Mesothelial cell of epicardium (in vitro differentiated cells): ENCODE data around the gene CCDC148. TPM values are rescaled to one million over a fixed set of nuclear protein-coding genes. Genes with fewer than 3 reads are reported as not detected.
"Not testable (repeated sequence)": the region's sequence is repeated elsewhere in the genome, so short reads cannot be mapped to it uniquely, and the experiment has no call there.

Experiments used
- DNase-seq, 2 experiments: peaks; one replicate each; pipeline ENCODE4 v3.0.0; 2021; ENCODE audit warnings: low spot score in 2 of 2; ENCODE audit not compliant: unreplicated experiment in 2 of 2
- H3K27ac Mint-ChIP-seq: 2 replicates; pipeline ENCODE4 v1.8.0; 2021; ENCODE audit warnings: mixed read lengths
- H3K27me3 Mint-ChIP-seq: 2 replicates; pipeline ENCODE4 v1.8.0; 2021; ENCODE audit warnings: low read depth, mixed read lengths
- H3K36me3 Mint-ChIP-seq: 2 replicates; pipeline ENCODE4 v1.8.0; 2021; ENCODE audit warnings: mixed read lengths
- H3K4me1 Mint-ChIP-seq: 2 replicates; pipeline ENCODE4 v1.8.0; 2021; ENCODE audit warnings: mixed read lengths
- H3K4me3 Mint-ChIP-seq: 2 replicates; pipeline ENCODE4 v1.8.0; 2021; ENCODE audit warnings: mild to moderate bottlenecking, moderate library complexity, mixed read lengths
- H3K9me3 Mint-ChIP-seq: 2 replicates; pipeline ENCODE4 v1.8.0; 2021; ENCODE audit warnings: mixed read lengths
- total RNA-seq: library from RNA; stranded (reverse); gene quantifications from 3 replicates; pipeline ENCODE4 v1.2.1, GENCODE V29; 2021
- TF ChIP-seq, protein P1 (sequence below): fragments of 200-600 bp; sonication (generic); IDR thresholded peaks from one replicate; pipeline ENCODE4 v1.5.0; 2021; ENCODE audit warnings: antibody characterized with exemption; ENCODE audit not compliant: unreplicated experiment

CCDC148 gene
- total RNA-seq, 1 donor from 2014 or later = 3.1 TPM

DNA sequence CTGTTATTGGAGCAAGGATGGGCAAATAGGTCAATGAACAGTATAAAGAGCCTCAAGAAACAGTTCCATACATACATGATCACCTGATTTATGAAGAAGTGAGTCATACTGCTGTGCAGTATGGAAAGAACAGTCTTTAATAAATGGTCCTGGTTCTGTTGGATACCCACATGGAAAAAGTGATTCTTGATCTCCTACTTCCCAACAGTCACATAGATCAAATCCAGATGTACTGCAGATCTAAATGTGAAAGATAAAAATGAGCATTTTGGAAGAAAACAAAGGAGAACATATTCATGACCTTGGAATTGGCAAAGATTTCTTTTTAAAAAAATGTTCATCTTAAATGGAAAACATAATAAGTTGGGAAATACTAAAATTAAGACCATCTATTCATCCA lies 75.8 kb downstream of the CCDC148 start:
- Mint-ChIP-seq H3K4me1 (peaks cover 6% of the 10 kb centered on the region), H3K27me3 (no peaks in the 10 kb centered on the region)

GRCh38 chr2:158378926-158379325 lies 77.6 kb downstream of the CCDC148 start:
- H3K9me3 Mint-ChIP-seq = peaks cover 19% of the 10 kb centered on the region
- TF ChIP-seq, protein P1, sequence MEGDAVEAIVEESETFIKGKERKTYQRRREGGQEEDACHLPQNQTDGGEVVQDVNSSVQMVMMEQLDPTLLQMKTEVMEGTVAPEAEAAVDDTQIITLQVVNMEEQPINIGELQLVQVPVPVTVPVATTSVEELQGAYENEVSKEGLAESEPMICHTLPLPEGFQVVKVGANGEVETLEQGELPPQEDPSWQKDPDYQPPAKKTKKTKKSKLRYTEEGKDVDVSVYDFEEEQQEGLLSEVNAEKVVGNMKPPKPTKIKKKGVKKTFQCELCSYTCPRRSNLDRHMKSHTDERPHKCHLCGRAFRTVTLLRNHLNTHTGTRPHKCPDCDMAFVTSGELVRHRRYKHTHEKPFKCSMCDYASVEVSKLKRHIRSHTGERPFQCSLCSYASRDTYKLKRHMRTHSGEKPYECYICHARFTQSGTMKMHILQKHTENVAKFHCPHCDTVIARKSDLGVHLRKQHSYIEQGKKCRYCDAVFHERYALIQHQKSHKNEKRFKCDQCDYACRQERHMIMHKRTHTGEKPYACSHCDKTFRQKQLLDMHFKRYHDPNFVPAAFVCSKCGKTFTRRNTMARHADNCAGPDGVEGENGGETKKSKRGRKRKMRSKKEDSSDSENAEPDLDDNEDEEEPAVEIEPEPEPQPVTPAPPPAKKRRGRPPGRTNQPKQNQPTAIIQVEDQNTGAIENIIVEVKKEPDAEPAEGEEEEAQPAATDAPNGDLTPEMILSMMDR = no peak
- H3K27me3 Mint-ChIP-seq = no peaks in the 10 kb centered on the region
- H3K4me3 Mint-ChIP-seq = no peak overlapping the region
- H3K27ac Mint-ChIP-seq = no peak overlapping the region
- H3K36me3 Mint-ChIP-seq = no peaks in the 10 kb centered on the region
- peaks cover 6% of the 10 kb centered on the region for H3K4me1 Mint-ChIP-seq
- no peak for DNase-seq

More for the DNA sequence above, 75.8 kb downstream of the CCDC148 start:
- Mint-ChIP-seq H3K9me3 (peaks cover 19% of the 10 kb centered on the region), H3K27ac (no peak overlapping the region), H3K4me3 (no peak overlapping the region), H3K36me3 (no peaks in the 10 kb centered on the region)
- no peak for DNase-seq
- TF ChIP-seq, protein P1 = no peak

- Mint-ChIP-seq H3K4me3 (no peak overlapping the region), H3K9me3 (peaks cover 34% of the 10 kb centered on the region), H3K36me3 (peaks cover 3% of the 10 kb centered on the region), H3K27ac (no peak overlapping the region), H3K4me1 (no peaks in the 10 kb centered on the region), H3K27me3 (no peaks in the 10 kb centered on the region)
- no peak for DNase-seq
- TF ChIP-seq, protein P1 = no peak
These were observed 90.2 kb downstream of the CCDC148 start for GRCh38 chr2:158366342-158366741.

- TF ChIP-seq, protein P1 = no peak
- Mint-ChIP-seq H3K4me3 (no peak overlapping the region), H3K36me3 (peaks cover under 1% of the 10 kb centered on the region), H3K9me3 (peaks cover 42% of the 10 kb centered on the region), H3K4me1 (no peaks in the 10 kb centered on the region), H3K27me3 (no peaks in the 10 kb centered on the region), H3K27ac (no peak overlapping the region)
- DNase-seq = no peak
These were observed 96.7 kb downstream of the CCDC148 start for GRCh38 chr2:158359846-158360245.

- Mint-ChIP-seq H3K9me3 (peaks cover 23% of the 10 kb centered on the region), H3K36me3 (no peaks in the 10 kb centered on the region), H3K27ac (no peak overlapping the region), H3K4me3 (no peak overlapping the region), H3K27me3 (no peaks in the 10 kb centered on the region), H3K4me1 (no peaks in the 10 kb centered on the region)
- TF ChIP-seq, protein P1 = no peak
- no peak for DNase-seq
These were observed 98.9 kb downstream of the CCDC148 start for GRCh38 chr2:158357699-158358098.

GRCh38 chr2:158357122-158357521 lies 99.4 kb downstream of the CCDC148 start:
- TF ChIP-seq, protein P1 = no peak
- no peaks in the 10 kb centered on the region for H3K4me1 Mint-ChIP-seq
- peaks cover 19% of the 10 kb centered on the region for H3K9me3 Mint-ChIP-seq
- H3K36me3 Mint-ChIP-seq = peaks cover 2% of the 10 kb centered on the region
- no peak overlapping the region for H3K27ac Mint-ChIP-seq
- H3K27me3 Mint-ChIP-seq = no peaks in the 10 kb centered on the region
- DNase-seq = no peak
- no peak overlapping the region for H3K4me3 Mint-ChIP-seq

DNA sequence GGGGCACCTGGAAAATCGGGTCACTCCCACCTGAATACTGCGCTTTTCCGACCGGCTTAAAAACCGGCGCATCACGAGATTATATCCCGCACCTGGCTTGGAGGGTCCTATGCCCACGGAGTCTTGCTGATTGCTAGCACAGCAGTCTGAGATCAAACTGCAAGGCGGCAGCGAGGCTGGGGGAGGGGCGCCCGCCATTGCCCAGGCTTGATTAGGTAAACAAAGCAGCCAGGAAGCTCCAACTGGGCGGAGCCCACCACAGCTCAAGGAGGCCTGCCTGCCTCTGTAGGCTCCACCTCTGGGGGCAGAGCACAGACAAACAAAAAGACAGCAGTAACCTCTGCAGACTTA lies 105.1 kb downstream of the CCDC148 start:
- H3K27me3 Mint-ChIP-seq, H3K4me3 Mint-ChIP-seq, H3K9me3 Mint-ChIP-seq: not testable (repeated sequence)

DNA sequence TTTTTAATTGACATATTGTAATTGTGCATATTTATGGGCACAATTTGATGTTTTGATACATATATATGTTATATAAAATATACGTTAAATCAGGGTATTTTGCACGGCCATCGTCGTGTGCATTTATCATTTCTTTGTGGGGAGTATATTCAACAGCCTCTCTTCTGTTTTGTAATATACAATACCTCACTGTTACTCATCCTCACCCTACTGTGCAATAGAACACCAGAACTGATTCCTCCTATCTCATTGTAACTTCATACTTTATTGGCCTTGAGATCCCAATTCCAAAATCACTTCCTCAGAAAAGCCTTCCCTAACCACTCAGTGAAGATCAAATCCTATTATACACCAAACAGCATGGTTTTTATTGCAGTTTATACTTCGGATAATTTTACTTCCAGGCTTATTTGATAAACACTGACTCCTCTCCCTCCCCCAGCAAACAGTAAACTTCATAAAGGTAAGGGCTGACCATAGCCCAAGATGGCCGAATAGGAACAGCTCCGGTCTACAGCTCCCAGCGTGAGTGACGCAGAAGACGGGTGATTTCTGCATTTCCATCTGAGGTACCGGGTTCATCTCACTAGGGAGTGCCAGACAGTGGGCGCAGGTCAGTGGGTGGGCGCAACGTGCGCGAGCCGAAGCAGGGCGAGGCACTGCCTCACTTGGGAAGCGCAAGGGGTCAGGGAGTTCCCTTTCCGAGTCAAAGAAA lies 105.6 kb downstream of the CCDC148 start:
- not testable (repeated sequence) for H3K27me3 Mint-ChIP-seq, DNase-seq, H3K4me1 Mint-ChIP-seq, H3K27ac Mint-ChIP-seq, H3K4me3 Mint-ChIP-seq, H3K9me3 Mint-ChIP-seq, H3K36me3 Mint-ChIP-seq

More for the DNA sequence above, 105.1 kb downstream of the CCDC148 start:
- DNase-seq, H3K36me3 Mint-ChIP-seq, H3K4me1 Mint-ChIP-seq, H3K27ac Mint-ChIP-seq: not testable (repeated sequence)
